Measurements from ENCODE around the gene ZMYND12. TPM values are rescaled to one million over a fixed set of nuclear protein-coding genes. Genes with fewer than 3 reads are reported as not detected.

ZMYND12 gene
- polyA plus RNA-seq, 1 of the 3 experiments (the other 2 are of a cell fraction): 0.18 TPM

DNA sequence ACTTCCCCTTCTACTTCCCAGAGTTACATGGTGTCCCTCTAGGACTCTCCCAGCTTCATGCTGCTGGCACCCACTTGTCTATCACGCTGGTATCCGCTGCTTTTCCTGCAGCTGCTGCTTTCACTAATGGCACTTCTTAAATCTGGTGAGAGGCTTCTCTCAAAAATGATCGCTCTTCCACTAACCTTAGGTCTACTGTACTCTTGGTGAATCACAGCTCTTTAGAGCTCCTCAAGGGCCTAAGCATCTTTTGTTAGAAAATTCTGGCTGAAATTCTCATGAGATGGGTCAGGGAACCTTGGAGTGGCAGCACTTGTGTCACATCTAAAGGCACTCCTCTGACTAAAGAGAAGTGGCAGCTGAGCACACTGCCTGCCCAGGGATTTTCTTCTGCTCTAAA is 32.1 kb downstream of the ZMYND12 start:
- H3K79me2 ChIP-seq (ENCODE audit: insufficient read depth): no peaks in the 10 kb centered on the region
- H3K36me3 ChIP-seq (replicated peaks in 1 of 2; ENCODE audit: control insufficient read depth in 1 of 2, insufficient read depth in 2 of 2, low read length in 1 of 2): no peaks in the 10 kb centered on the region
- no peaks in the 10 kb centered on the region for H3F3A ChIP-seq (replicated peaks; ENCODE audit: insufficient read depth)
- WGBS (ENCODE audit: low lambda C conversion rate): 79% methylated on average over 3 of the region's 3 CpGs
- TF ChIP-seq FOXJ3 (CRISPR knock-in tag; IDR thresholded peaks at IDR 0.05): no peak
- H3K4me3 ChIP-seq (ENCODE audit: low read depth in 2 of 2, low read length in 1 of 2): no peak overlapping the region
- CTCF ChIA-PET: interaction anchor here (0.8 to 1.1 kb wide), 2 partner anchors 113 to 251 kb away, joined by 3 read pairs; no protein-coding TSS in a partner anchor
- H2AFZ ChIP-seq (ENCODE audit: low read depth): no peak overlapping the region
- no peak overlapping the region for H3K4me2 ChIP-seq
- no peaks in the 10 kb centered on the region for H3K9me3 ChIP-seq
- H3K9me2 ChIP-seq: no peaks in the 10 kb centered on the region
- DNase-seq: no peak
- H3K27me3 ChIP-seq (ENCODE audit: insufficient read depth): no peaks in the 10 kb centered on the region; the same call in 1 of the 2 replicates
- no peaks in the 10 kb centered on the region for H4K20me1 ChIP-seq (ENCODE audit: insufficient read depth)
- no peak overlapping the region for H3K27ac ChIP-seq (ENCODE audit: low read depth in 2 of 2, low read length in 1 of 2)
- POLR2A ChIA-PET: no interaction called here
- H3K9ac ChIP-seq: no peak overlapping the region
- H3K4me1 ChIP-seq (ENCODE audit: control insufficient read depth in 1 of 2, insufficient read depth in 2 of 2, low read depth in 1 of 2, low read length in 1 of 2): peaks cover 6 to 29% of the 10 kb centered on the region in 2 experiments; a peak in 3 of 4 replicates

GRCh38 chr1:42422737-42423136 is 33.1 kb downstream of the ZMYND12 start:
- no peak for DNase-seq
- no peak overlapping the region for H3K4me2 ChIP-seq
- no peak overlapping the region for H3K4me3 ChIP-seq (ENCODE audit: low read depth in 2 of 2, low read length in 1 of 2)
- 77% methylated on average over 9 of the region's 9 CpGs for WGBS (ENCODE audit: low lambda C conversion rate)
- TF ChIP-seq CHD2 (IDR thresholded peaks at IDR 0.05; ENCODE audit: low read length, partially characterized antibody): no peak
- TF ChIP-seq, protein P1, sequence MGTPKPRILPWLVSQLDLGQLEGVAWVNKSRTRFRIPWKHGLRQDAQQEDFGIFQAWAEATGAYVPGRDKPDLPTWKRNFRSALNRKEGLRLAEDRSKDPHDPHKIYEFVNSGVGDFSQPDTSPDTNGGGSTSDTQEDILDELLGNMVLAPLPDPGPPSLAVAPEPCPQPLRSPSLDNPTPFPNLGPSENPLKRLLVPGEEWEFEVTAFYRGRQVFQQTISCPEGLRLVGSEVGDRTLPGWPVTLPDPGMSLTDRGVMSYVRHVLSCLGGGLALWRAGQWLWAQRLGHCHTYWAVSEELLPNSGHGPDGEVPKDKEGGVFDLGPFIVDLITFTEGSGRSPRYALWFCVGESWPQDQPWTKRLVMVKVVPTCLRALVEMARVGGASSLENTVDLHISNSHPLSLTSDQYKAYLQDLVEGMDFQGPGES (IDR thresholded peaks at IDR 0.05; ENCODE audit: low read depth, low read length): no peak
- TF ChIP-seq, protein P2, sequence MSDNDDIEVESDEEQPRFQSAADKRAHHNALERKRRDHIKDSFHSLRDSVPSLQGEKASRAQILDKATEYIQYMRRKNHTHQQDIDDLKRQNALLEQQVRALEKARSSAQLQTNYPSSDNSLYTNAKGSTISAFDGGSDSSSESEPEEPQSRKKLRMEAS (IDR thresholded peaks at IDR 0.05; ENCODE audit: low read depth): no peak
- TF ChIP-seq, protein P3, sequence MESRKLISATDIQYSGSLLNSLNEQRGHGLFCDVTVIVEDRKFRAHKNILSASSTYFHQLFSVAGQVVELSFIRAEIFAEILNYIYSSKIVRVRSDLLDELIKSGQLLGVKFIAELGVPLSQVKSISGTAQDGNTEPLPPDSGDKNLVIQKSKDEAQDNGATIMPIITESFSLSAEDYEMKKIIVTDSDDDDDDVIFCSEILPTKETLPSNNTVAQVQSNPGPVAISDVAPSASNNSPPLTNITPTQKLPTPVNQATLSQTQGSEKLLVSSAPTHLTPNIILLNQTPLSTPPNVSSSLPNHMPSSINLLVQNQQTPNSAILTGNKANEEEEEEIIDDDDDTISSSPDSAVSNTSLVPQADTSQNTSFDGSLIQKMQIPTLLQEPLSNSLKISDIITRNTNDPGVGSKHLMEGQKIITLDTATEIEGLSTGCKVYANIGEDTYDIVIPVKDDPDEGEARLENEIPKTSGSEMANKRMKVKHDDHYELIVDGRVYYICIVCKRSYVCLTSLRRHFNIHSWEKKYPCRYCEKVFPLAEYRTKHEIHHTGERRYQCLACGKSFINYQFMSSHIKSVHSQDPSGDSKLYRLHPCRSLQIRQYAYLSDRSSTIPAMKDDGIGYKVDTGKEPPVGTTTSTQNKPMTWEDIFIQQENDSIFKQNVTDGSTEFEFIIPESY (IDR thresholded peaks at IDR 0.05; ENCODE audit: borderline replicate concordance, low read depth): no peak
- TF ChIP-seq NFIC (IDR thresholded peaks at IDR 0.05; ENCODE audit: borderline replicate concordance): no peak
- TF ChIP-seq USF1 (IDR thresholded peaks at IDR 0.05; ENCODE audit: borderline replicate concordance, low read depth): no peak
- TF ChIP-seq, protein P4, sequence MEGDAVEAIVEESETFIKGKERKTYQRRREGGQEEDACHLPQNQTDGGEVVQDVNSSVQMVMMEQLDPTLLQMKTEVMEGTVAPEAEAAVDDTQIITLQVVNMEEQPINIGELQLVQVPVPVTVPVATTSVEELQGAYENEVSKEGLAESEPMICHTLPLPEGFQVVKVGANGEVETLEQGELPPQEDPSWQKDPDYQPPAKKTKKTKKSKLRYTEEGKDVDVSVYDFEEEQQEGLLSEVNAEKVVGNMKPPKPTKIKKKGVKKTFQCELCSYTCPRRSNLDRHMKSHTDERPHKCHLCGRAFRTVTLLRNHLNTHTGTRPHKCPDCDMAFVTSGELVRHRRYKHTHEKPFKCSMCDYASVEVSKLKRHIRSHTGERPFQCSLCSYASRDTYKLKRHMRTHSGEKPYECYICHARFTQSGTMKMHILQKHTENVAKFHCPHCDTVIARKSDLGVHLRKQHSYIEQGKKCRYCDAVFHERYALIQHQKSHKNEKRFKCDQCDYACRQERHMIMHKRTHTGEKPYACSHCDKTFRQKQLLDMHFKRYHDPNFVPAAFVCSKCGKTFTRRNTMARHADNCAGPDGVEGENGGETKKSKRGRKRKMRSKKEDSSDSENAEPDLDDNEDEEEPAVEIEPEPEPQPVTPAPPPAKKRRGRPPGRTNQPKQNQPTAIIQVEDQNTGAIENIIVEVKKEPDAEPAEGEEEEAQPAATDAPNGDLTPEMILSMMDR (IDR thresholded peaks at IDR 0.05): no peak
- TF ChIP-seq SIN3A (IDR thresholded peaks at IDR 0.05; ENCODE audit: borderline replicate concordance, low read depth, low read length): no peak
- TF ChIP-seq TAF1 (IDR thresholded peaks at IDR 0.05; ENCODE audit: borderline replicate concordance, low read depth, low read length): no peak
- H3K4me1 ChIP-seq (ENCODE audit: control insufficient read depth in 1 of 2, insufficient read depth in 2 of 2, low read depth in 1 of 2, low read length in 1 of 2): peaks cover 6 to 29% of the 10 kb centered on the region in 2 experiments; a peak in 3 of 4 replicates
- H2AFZ ChIP-seq (ENCODE audit: low read depth): no peak overlapping the region
- no peaks in the 10 kb centered on the region; the same call in 1 of the 2 replicates for H3K27me3 ChIP-seq (ENCODE audit: insufficient read depth)
- H3K9me3 ChIP-seq: no peaks in the 10 kb centered on the region
- no peaks in the 10 kb centered on the region for H3F3A ChIP-seq (replicated peaks; ENCODE audit: insufficient read depth)
- H4K20me1 ChIP-seq (ENCODE audit: insufficient read depth): no peaks in the 10 kb centered on the region
- H3K9me2 ChIP-seq: no peaks in the 10 kb centered on the region
- no peaks in the 10 kb centered on the region for H3K36me3 ChIP-seq (replicated peaks in 1 of 2; ENCODE audit: control insufficient read depth in 1 of 2, insufficient read depth in 2 of 2, low read length in 1 of 2)
- CTCF ChIA-PET: interaction anchor here (0.5 to 1.1 kb wide), 2 partner anchors 32 to 250 kb away, joined by 3 read pairs; no protein-coding TSS in a partner anchor
- H3K9ac ChIP-seq: no peak overlapping the region
- H3K27ac ChIP-seq (ENCODE audit: low read depth in 2 of 2, low read length in 1 of 2): no peak overlapping the region
- POLR2A ChIA-PET: no interaction called here
- no peaks in the 10 kb centered on the region for H3K79me2 ChIP-seq (ENCODE audit: insufficient read depth)

All from SK-N-SH (cell line).